Body of pancreas (tissue), 4 donors: ENCODE results near the gene SPINDOC.

Experiments used
- CTCF ChIP-seq, 7 experiments: fragments of 450-650 bp in 4 of 7; fragments of 200-600 bp in 3 of 7; sonication (generic) in 3 of 7; IDR thresholded peaks; one replicate each; pipeline ENCODE4 v1.5.1; 2016 to 2019; ENCODE audit warnings: antibody characterized with exemption in 7 of 7
- POLR2A ChIP-seq, 3 donors: fragments of 450-650 bp; IDR thresholded peaks; one replicate each; pipeline ENCODE4 v1.6.1; 2016; ENCODE audit warnings: antibody characterized with exemption in 3 of 3, mild to moderate bottlenecking in 2 of 3

GRCh38 chr11:63764340-63764678 lies 48.9 kb upstream of the SPINDOC start:
- TF ChIP-seq POLR2A (IDR thresholded peaks at IDR 0.05) = no peak
- TF ChIP-seq CTCF (IDR thresholded peaks at IDR 0.05) = no peak
